HG02885 (cell line): ENCODE results near the gene PLPPR2.
A peak's percentile ranks its signal among the peaks of the same experiment; 100 is the strongest.
"Not testable (repeated sequence)": the region's sequence is repeated elsewhere in the genome, so short reads cannot be mapped to it uniquely, and the experiment has no call there.

ENCODE experiments used
- ATAC-seq: cut with Tn5 transposase; IDR thresholded peaks from one replicate; pipeline ENCODE4 v1.9.1; 2021; ENCODE audit warnings: mild to moderate bottlenecking; ENCODE audit not compliant: unreplicated experiment, poor library complexity

The PLPPR2 gene

GRCh38 chr19:11367528-11367927 is 12.3 kb downstream of the PLPPR2 start:
- ATAC-seq: no peak

- no peak for ATAC-seq
These were observed 15.5 kb downstream of the PLPPR2 start for GRCh38 chr19:11370744-11371143.

GRCh38 chr19:11373166-11373884 is 18.1 kb downstream of the PLPPR2 start:
- ATAC-seq: no peak

GRCh38 chr19:11373885-11374432 is 18.7 kb downstream of the PLPPR2 start:
- ATAC-seq: no peak

GRCh38 chr19:11374433-11375142 is 19.4 kb downstream of the PLPPR2 start, which contains the start of gene SWSAP1:
Gene SWSAP1 (plus strand): TSS chr19:11374666. CDS start chr19:11374681, 15 bp downstream.
- peak; percentile 86 for ATAC-seq

- no peak for ATAC-seq
These were observed 20.1 kb downstream of the PLPPR2 start for GRCh38 chr19:11375143-11375948.

GRCh38 chr19:11377237-11377636 is 22.0 kb downstream of the PLPPR2 start:
- no peak for ATAC-seq

GRCh38 chr19:11377756-11378155 is 22.5 kb downstream of the PLPPR2 start:
- no peak for ATAC-seq

GRCh38 chr19:11378319-11379189 is 23.3 kb downstream of the PLPPR2 start:
- no peak for ATAC-seq

GRCh38 chr19:11379269-11379845 is 24.1 kb downstream of the PLPPR2 start:
- not testable (repeated sequence) for ATAC-seq

GRCh38 chr19:11379857-11380350 is 24.7 kb downstream of the PLPPR2 start:
- ATAC-seq: no peak

- ATAC-seq: peak; percentile 83
These were observed 25.7 kb downstream of the PLPPR2 start for GRCh38 chr19:11380653-11381537.

- no peak for ATAC-seq
These were observed 27.9 kb downstream of the PLPPR2 start for GRCh38 chr19:11382898-11383705.

GRCh38 chr19:11383706-11384048 is 28.4 kb downstream of the PLPPR2 start:
- no peak for ATAC-seq

GRCh38 chr19:11384778-11385129 is 29.5 kb downstream of the PLPPR2 start:
- no peak for ATAC-seq

GRCh38 chr19:11387162-11388034 is 32.2 kb downstream of the PLPPR2 start:
- ATAC-seq: no peak

- ATAC-seq: no peak
These were observed 35.1 kb downstream of the PLPPR2 start for GRCh38 chr19:11390359-11390758.
